T-helper 1 cell treated with Interleukin-12 subunit alpha and Interleukin-12 subunit beta and Interleukin-4 antibody, amounts not matched to agents 30 ng/mL and 1 ng/mL, for 36 hours (primary cell): ENCODE data around the gene CSNK1G2. TPM values are rescaled to one million over a fixed set of nuclear protein-coding genes. Genes with fewer than 3 reads are reported as not detected.

Source experiments
- intact Hi-C: fragments of 100-400 bp; cut with micrococcal nuclease; formaldehyde crosslinking; loops from one replicate; pipeline ENCODE4 v1.15.1; 2024
- total RNA-seq: library from RNA; stranded (reverse); gene quantifications from 2 replicates; pipeline ENCODE4 v1.2.3, GENCODE V29; 2022

Gene CSNK1G2
- total RNA-seq, 1 donor from 2014 or later = 129 TPM

- intact Hi-C loops = no loop called here
Observed at GRCh38 chr19:1962674-1963073, 21.7 kb downstream of the CSNK1G2 start.

- intact Hi-C loops = no loop called here
Observed at GRCh38 chr19:1967087-1967608, 26.2 kb downstream of the CSNK1G2 start.

DNA sequence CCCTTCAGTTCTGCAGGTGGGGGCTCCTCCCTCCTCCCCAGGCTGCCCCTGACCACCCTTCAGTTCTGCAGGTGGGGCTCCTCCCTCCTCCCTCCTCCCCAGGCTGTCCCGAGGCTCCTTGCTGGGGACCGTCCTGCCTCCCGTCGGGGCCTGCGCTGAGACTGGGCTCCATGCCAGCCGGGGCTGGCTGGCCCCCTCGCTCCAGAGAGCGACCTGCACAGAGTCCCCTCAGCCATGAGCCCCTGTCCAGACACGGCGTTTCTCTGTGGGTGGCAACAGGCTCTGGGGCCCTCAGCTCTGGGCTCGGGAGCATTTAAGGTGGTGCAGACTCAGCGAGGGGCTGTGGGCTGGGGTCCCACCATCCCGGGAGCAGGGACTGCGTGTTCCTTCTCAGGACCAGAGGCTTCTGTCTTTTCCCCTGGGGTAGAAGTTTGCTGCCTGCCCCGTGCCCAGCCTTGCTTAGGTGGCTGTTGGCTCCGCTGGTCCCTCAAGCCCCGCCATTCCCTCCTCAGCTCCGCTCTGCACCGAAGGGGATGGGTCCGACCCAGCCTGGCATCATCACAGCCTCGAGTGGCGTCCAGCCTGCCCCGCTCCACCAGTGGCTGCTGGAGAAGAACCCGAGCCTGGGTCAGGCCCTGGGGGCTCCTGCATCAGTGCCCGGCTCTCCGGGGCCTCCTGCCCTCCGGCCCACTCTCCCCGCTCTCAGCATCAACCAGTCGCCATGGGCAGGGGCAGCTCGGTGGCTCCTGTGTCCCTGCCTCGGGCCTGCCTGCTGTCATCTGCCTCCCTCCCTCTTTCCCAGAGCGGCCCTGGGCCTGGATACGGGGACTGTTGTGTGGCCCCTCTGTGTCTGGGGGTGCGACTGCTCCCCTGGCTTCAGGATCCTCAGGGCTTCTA is 27.6 kb downstream of the CSNK1G2 start:
- intact Hi-C loops = no loop called here

DNA sequence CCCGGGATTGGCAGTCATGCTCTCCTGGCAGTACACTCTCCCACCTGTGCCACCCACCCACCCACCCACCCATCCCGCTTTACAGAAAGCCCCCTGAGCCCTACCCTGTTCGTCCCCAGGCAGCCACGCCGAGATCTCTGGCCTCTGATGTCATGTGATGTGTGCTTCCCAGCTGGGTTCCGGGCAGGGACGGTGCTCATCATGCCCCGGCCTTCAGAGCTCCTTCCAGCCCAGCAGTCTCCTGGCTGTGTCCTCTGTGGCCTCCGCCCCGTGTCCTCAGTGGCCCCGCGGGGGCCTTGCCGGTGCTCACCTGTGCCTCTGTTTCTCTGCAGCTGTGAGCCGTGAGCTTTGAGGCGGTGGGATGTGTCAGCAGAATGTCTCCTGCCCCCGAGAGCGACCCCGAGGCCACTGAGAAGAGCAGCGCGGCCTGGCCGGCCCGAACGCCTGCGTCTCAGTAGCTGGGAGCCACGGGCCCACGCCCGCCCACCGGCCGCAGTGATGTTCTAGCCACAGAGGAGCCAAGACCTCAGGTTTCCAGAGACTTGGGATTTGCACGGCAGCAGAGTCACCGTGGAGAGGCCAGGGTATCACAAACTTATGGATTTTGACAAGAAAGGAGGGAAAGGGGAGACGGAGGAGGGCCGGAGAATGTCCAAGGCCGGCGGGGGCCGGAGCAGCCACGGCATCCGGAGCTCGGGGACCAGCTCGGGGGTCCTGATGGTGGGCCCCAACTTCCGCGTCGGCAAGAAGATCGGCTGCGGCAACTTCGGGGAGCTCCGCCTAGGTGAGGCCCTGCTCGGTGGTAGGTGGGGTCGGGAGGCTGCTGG is 28.4 kb downstream of the CSNK1G2 start:
- intact Hi-C loops = no loop called here

- intact Hi-C loops = no loop called here
Observed at GRCh38 chr19:1970003-1970805, 29.2 kb downstream of the CSNK1G2 start.

DNA sequence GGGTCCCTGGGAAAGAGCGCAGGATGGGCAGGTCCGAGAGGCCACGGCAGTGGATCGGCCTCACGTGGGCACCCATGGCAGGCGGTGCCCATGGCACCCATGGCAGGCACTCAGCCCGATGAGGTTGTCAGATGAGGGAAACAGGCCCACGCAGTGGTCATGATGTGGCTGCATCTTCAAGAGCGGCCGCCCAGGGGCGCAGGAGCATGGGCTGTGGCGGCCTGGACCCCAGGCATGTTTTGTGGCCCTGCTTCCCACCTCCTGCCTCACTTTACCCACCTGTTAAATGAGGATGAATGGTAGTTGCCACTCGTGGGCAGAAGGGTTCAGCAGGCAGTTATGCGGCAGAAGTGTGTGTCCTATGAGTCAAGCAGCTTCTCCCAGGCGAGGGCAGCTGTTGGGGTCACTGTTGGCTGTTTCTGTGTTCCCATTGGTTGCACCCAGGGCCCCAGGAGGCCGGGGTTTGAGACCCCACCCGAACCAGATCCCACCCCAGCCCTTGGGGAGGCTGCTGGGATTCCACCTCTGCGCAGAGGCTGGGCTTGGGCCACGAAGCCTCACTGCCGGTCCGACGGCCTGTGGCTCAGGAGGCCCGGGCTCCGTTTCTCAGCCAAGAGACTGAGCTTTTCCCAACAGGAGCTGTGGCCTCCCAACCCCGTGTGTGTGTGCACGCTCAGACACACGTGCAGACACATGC is 30.0 kb downstream of the CSNK1G2 start:
- intact Hi-C loops = no loop called here

GRCh38 chr19:1974381-1975161 is 33.6 kb downstream of the CSNK1G2 start:
- intact Hi-C loops = no loop called here

GRCh38 chr19:1975162-1975480 is 34.1 kb downstream of the CSNK1G2 start:
- intact Hi-C loops = no loop called here

DNA sequence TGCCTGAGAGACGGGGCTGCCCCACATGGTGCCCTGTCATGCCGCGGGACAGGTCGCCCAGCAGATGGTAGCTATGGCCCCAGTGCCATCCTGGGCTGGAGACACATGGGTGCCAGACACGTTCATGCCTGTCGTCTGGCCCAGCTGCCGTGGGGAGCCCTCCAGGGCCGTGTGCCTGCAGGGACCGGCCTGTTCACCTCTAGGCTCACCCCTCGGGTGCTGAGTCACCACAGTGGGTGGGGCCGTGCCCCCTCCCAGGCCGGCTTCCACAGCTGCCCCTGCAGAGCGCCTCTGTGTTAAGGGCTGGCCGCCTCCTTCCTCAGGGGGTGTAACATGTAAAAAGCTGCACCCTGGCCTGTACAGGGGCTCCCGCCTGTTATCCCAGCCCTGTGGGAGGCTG is 36.1 kb downstream of the CSNK1G2 start:
- intact Hi-C loops = no loop called here

- intact Hi-C loops = no loop called here
Observed at GRCh38 chr19:1978346-1978894, 37.4 kb downstream of the CSNK1G2 start.

GRCh38 chr19:1979017-1979416 is 38.0 kb downstream of the CSNK1G2 start:
- intact Hi-C loops = no loop called here

DNA sequence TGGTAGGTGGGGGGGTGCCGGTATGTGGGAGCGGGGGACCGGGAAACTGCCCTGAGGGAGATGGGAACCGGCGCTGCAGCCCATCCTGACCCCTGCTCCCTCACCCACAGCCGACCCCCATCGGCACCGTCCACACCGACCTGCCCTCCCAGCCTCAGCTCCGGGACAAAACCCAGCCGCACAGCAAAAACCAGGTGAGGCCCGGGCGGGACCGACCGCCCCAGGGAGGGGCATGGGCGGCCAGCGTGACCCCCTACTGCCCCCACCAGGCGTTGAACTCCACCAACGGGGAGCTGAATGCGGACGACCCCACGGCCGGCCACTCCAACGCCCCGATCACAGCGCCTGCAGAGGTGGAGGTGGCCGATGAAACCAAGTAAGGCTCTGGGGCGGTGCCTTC is 38.7 kb downstream of the CSNK1G2 start:
- intact Hi-C loops = no loop called here

DNA sequence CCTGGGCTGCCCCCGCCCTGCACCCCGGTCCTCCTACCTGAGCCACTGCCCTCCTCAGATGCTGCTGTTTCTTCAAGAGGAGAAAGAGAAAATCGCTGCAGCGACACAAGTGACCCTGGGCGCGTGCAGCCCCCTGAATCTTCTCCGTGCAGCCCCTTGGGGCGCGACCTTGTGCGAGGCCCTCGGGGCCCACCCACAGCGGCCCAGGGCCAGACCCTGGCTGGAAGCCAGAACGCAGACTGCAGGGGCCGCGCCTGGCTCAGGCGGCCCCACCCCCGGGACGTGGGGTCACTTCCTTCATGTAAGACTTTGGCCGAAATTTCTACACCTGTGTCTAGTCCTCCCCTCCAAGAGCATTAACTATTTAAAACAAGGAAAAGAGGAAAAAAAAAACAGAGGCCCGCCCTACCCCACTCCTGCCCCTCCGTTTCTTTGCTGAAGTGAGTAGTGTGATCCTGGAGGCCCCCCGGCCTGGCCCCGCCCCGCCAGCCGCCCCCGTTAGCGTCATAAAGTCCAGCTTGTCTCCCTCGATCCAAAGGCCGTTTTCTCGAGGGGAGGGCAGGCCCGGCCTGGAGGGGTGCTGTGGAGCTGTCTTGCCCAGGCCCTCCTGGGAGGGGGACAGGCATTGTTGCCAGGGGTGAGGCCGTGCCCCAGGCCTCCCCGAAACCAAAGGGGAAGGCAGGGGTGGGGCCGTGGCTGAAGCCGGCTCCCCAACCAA is 39.3 kb downstream of the CSNK1G2 start:
- intact Hi-C loops = no loop called here

DNA sequence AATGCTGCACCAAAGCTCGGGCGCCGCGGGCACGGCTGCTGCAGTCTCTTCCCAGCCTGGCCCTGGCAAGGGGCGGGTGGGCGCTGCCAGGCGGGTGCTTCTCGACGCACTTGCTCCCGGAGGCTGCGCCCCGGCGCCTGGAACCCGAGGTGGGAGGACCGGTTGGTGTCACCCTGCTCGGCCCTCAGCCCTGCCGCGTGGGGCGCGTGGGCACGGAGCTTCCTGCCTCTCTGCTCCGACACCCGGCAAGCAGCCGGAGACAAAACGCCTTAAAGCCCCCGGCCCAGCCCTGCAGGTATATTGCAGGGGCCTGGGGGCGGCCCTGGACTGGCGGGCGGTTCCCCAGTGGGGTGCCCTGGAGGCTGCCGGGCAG is 39.8 kb downstream of the CSNK1G2 start:
- intact Hi-C loops = no loop called here

GRCh38 chr19:1981253-1981652 is 40.3 kb downstream of the CSNK1G2 start:
- intact Hi-C loops = no loop called here

DNA sequence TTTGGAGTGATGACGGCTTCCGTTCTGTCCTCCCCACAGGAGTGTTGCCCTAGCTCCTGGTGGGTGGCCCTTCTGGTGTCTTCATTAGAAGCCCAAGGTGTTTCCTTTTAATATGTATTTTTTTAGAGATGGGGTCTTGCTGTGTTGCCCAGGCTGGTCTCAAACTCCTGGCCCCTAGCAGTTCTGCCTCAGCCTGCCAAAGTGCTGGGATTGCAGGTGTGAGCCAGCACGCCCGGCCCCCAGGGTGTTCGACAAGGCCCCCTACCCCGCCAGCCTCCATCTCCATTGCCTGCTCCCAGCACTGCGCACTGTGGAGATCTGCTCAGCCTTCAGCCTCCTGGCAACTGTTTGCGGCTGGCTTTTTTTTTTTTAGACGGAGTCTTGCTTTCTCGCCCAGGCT is 43.4 kb downstream of the CSNK1G2 start:
- intact Hi-C loops = no loop called here

GRCh38 chr19:1985588-1986356 is 44.8 kb downstream of the CSNK1G2 start:
- intact Hi-C loops = no loop called here

GRCh38 chr19:1986357-1987162 is 45.6 kb downstream of the CSNK1G2 start:
- intact Hi-C loops = no loop called here
